K562 (cell line): ENCODE measurements around the gene KLHL41. TPM values are rescaled to one million over a fixed set of nuclear protein-coding genes. Genes with fewer than 3 reads are reported as not detected.
A peak's percentile ranks its signal among the peaks of the same experiment; 100 is the strongest.

Source experiments
- ELF1 ChIP-seq: fragments of 200-800 bp; sonication (Bioruptor generic); IDR thresholded peaks from 2 replicates; pipeline ENCODE4 v1.6.1; 2016; ENCODE audit warnings: missing genetic modification characterization, missing compliant biosample characterization
- ILK ChIP-seq: fragments of 450-650 bp; IDR thresholded peaks from 2 replicates; pipeline ENCODE4 v1.6.1; 2016; ENCODE audit warnings: missing genetic modification characterization, low read depth, mild to moderate bottlenecking, missing compliant biosample characterization, moderate library complexity, borderline replicate concordance
- KDM2B ChIP-seq: fragments of 250-450 bp; sonication (Bioruptor Pico); IDR thresholded peaks from 2 replicates; pipeline ENCODE4 v1.8.0; 2021; ENCODE audit warnings: mild to moderate bottlenecking, moderate library complexity
- MXI1 ChIP-seq: IDR thresholded peaks from 2 replicates; pipeline ENCODE4 v1.6.1; 2011; ENCODE audit warnings: low read depth, mild to moderate bottlenecking, improper control_type of control experiment, low read length
- POLR2B ChIP-seq: fragments of 450-650 bp; IDR thresholded peaks from 2 replicates; pipeline ENCODE4 v1.6.1; 2018; ENCODE audit warnings: low read depth; ENCODE audit not compliant: partially characterized antibody
- PRMT5 ChIP-seq: sonication (generic); formaldehyde crosslinking; IDR thresholded peaks from 2 replicates; pipeline ENCODE4 v1.5.0; 2020; ENCODE audit warnings: missing genetic modification reagents
- RAD21 ChIP-seq, 2 experiments: fragments of 250-450 bp in 1 of 2; fragments of 450-650 bp in 1 of 2; sonication (Bioruptor Pico) in 1 of 2; formaldehyde crosslinking in 1 of 2; IDR thresholded peaks in 1 of 2; conservative IDR thresholded peaks in 1 of 2; 2 replicates each; pipeline versions ENCODE4 v1.4.0 to v1.8.0; 2020 to 2022; ENCODE audit warnings: mild to moderate bottlenecking in 2 of 2, moderate library complexity in 1 of 2
- RBM34 ChIP-seq: fragments of 200-400 bp; formaldehyde crosslinking; IDR thresholded peaks from 2 replicates; pipeline ENCODE4 v1.6.1; 2018; ENCODE audit warnings: low read length, borderline replicate concordance; ENCODE audit not compliant: insufficient read depth
- SAFB ChIP-seq: fragments of 200-400 bp; formaldehyde crosslinking; IDR thresholded peaks from 2 replicates; pipeline ENCODE4 v1.6.1; 2017; ENCODE audit warnings: low read depth, low read length, borderline replicate concordance
- SMC3 ChIP-seq: conservative IDR thresholded peaks from 2 replicates; pipeline ENCODE4 v1.6.1; 2011; ENCODE audit warnings: low read depth, low read length, improper control_type of control experiment; ENCODE audit not compliant: insufficient read depth
- SREBF2 ChIP-seq: sonication (generic); formaldehyde crosslinking; IDR thresholded peaks from 2 replicates; pipeline ENCODE4 v1.4.0; 2020; ENCODE audit warnings: mild to moderate bottlenecking, missing genetic modification reagents
- TRIM24 ChIP-seq, 2 experiments: fragments of 450-650 bp; IDR thresholded peaks; 2 replicates each; pipeline ENCODE4 v1.6.1; 2016
- ZEB2 ChIP-seq: fragments of 450-650 bp; IDR thresholded peaks from 2 replicates; pipeline ENCODE4 v1.6.1; 2016
- ZNF239 ChIP-seq: fragments of 250-450 bp; sonication (Bioruptor Pico); IDR thresholded peaks from 2 replicates; pipeline ENCODE4 v1.4.0; 2020; ENCODE audit warnings: mild to moderate bottlenecking
- ZNF347 ChIP-seq: fragments of 450-650 bp; formaldehyde crosslinking; IDR thresholded peaks from 2 replicates; pipeline ENCODE4 v1.4.0; 2020; ENCODE audit warnings: low read depth, mild to moderate bottlenecking, moderate library complexity
- ZNF586 ChIP-seq: fragments of 450-650 bp; formaldehyde crosslinking; conservative IDR thresholded peaks from 2 replicates; pipeline ENCODE4 v1.4.0; 2020; ENCODE audit warnings: mild to moderate bottlenecking, moderate library complexity
- ZNF639 ChIP-seq, 2 experiments: fragments of 200-800 bp in 1 of 2; sonication (Bioruptor generic) in 1 of 2; sonication (generic) in 1 of 2; formaldehyde crosslinking in 1 of 2; IDR thresholded peaks in 1 of 2; conservative IDR thresholded peaks in 1 of 2; 2 replicates each; pipeline versions ENCODE4 v1.5.0 to v1.6.1; 2016 to 2020; ENCODE audit warnings: missing compliant biosample characterization in 1 of 2, missing genetic modification characterization in 1 of 2, missing genetic modification reagents in 1 of 2
- ZNF699 ChIP-seq: fragments of 250-450 bp; sonication (Bioruptor Pico); IDR thresholded peaks from 2 replicates; pipeline ENCODE4 v1.8.0; 2021; ENCODE audit warnings: mild to moderate bottlenecking, moderate library complexity; ENCODE audit not compliant: insufficient replicate concordance
- ZZZ3 ChIP-seq: fragments of 450-650 bp; IDR thresholded peaks from 2 replicates; pipeline ENCODE4 v1.6.1; 2016; ENCODE audit warnings: antibody characterized with exemption, mild to moderate bottlenecking, moderate library complexity
- polyA plus RNA-seq, 8 experiments: library from polyadenylated mRNA; depleted of rRNA in 4 of 8; stranded (reverse) in 5 of 8; unstranded in 3 of 8; fragments of >200 nt; fragmentation: Nextera tagmentation in 2 of 8; fragmentation: Illumina TruSeq in 1 of 8; extraction: Ambion mirVana in 2 of 8; extraction: Trizol in 1 of 8; gene quantifications; 2 replicates each; pipeline versions ENCODE4 v1.2.1 to v1.2.3, GENCODE V29; 2011 to 2014; ENCODE audit warnings: inconsistent platforms in 1 of 8, missing spikeins in 1 of 8
- total RNA-seq, 7 experiments: library from RNA; depleted of rRNA in 6 of 7; stranded (reverse); fragments of >200 nt in 6 of 7; fragmentation: Illumina TruSeq in 2 of 7; extraction: Trizol in 2 of 7; gene quantifications; 2 replicates each; pipeline versions ENCODE4 v1.2.1 to v1.2.3, GENCODE V29; 2011 to 2021; ENCODE audit warnings: low replicate concordance in 1 of 7
- TF ChIP-seq, protein P1 (sequence below): fragments of 200-800 bp; sonication (Bioruptor generic); IDR thresholded peaks from 2 replicates; pipeline ENCODE4 v1.6.1; 2017; ENCODE audit warnings: missing genetic modification characterization, missing compliant biosample characterization
- TF ChIP-seq, protein P2 (sequence below): fragments of 450-650 bp; IDR thresholded peaks from 2 replicates; pipeline ENCODE4 v1.6.1; 2016; ENCODE audit warnings: antibody characterized with exemption
- TF ChIP-seq, protein P3 (sequence below), 2 experiments: fragments of 150-350 bp in 1 of 2; IDR thresholded peaks; 2 replicates each; pipeline ENCODE4 v1.6.1; 2012 to 2016; ENCODE audit warnings: low read depth in 2 of 2, low read length in 2 of 2, mild to moderate bottlenecking in 1 of 2, moderate library complexity in 1 of 2

The KLHL41 gene
- total and polyA plus RNA-seq, 9 of the 15 experiments (the other 6 are each of a cell fraction or from before 2014, with no cell fraction given) = 0.05 to 1.5 (median 0.09) TPM

- TF ChIP-seq RBM34 (no peak), ZNF699 (no peak), POLR2B (no peak), SMC3 (peak; percentile 93), TRIM24 (IDR thresholded peaks at IDR 0.05) (no peak), ZNF347 (CRISPR knock-in tag) (no peak), RAD21 (CRISPR knock-in tag; conservative IDR thresholded peaks at IDR 0.05 in 1 of 2, IDR thresholded peaks at IDR 0.05 in 1 of 2) (peak; percentile 74 to 92), ILK (tag) (no peak), SAFB (no peak), ZNF239 (CRISPR knock-in tag) (no peak), KDM2B (CRISPR knock-in tag) (no peak), ZNF639 (CRISPR knock-in tag; conservative IDR thresholded peaks at IDR 0.05 in 1 of 2, IDR thresholded peaks at IDR 0.05 in 1 of 2) (no peak), ZZZ3 (0 out of 2 replicates have a peak, but pooled peaks have one; percentile 36), SREBF2 (CRISPR knock-in tag) (no peak), ZEB2 (no peak), ELF1 (tag) (no peak), PRMT5 (no peak), ZNF586 (CRISPR knock-in tag) (no peak), MXI1 (no peak)
- TF ChIP-seq, protein P1, sequence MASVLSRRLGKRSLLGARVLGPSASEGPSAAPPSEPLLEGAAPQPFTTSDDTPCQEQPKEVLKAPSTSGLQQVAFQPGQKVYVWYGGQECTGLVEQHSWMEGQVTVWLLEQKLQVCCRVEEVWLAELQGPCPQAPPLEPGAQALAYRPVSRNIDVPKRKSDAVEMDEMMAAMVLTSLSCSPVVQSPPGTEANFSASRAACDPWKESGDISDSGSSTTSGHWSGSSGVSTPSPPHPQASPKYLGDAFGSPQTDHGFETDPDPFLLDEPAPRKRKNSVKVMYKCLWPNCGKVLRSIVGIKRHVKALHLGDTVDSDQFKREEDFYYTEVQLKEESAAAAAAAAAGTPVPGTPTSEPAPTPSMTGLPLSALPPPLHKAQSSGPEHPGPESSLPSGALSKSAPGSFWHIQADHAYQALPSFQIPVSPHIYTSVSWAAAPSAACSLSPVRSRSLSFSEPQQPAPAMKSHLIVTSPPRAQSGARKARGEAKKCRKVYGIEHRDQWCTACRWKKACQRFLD (CRISPR knock-in tag) = no peak
- TF ChIP-seq, protein P2, sequence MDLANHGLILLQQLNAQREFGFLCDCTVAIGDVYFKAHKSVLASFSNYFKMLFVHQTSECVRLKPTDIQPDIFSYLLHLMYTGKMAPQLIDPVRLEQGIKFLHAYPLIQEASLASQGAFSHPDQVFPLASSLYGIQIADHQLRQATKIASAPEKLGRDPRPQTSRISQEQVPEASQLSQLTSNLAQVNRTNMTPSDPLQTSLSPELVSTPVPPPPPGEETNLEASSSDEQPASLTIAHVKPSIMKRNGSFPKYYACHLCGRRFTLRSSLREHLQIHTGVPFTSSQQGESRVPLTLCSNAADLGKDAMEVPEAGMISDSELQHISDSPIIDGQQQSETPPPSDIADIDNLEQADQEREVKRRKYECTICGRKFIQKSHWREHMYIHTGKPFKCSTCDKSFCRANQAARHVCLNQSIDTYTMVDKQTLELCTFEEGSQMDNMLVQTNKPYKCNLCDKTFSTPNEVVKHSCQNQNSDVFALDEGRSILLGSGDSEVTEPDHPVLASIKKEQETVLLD = no peak
- TF ChIP-seq, protein P3, sequence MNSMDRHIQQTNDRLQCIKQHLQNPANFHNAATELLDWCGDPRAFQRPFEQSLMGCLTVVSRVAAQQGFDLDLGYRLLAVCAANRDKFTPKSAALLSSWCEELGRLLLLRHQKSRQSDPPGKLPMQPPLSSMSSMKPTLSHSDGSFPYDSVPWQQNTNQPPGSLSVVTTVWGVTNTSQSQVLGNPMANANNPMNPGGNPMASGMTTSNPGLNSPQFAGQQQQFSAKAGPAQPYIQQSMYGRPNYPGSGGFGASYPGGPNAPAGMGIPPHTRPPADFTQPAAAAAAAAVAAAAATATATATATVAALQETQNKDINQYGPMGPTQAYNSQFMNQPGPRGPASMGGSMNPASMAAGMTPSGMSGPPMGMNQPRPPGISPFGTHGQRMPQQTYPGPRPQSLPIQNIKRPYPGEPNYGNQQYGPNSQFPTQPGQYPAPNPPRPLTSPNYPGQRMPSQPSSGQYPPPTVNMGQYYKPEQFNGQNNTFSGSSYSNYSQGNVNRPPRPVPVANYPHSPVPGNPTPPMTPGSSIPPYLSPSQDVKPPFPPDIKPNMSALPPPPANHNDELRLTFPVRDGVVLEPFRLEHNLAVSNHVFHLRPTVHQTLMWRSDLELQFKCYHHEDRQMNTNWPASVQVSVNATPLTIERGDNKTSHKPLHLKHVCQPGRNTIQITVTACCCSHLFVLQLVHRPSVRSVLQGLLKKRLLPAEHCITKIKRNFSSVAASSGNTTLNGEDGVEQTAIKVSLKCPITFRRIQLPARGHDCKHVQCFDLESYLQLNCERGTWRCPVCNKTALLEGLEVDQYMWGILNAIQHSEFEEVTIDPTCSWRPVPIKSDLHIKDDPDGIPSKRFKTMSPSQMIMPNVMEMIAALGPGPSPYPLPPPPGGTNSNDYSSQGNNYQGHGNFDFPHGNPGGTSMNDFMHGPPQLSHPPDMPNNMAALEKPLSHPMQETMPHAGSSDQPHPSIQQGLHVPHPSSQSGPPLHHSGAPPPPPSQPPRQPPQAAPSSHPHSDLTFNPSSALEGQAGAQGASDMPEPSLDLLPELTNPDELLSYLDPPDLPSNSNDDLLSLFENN (IDR thresholded peaks at IDR 0.05; ENCODE audit: low read depth in 2 of 2, low read length in 2 of 2) = no peak
Observed at GRCh38 chr2:169528271-169528701, 18.8 kb downstream of the KLHL41 start (continued).
